H1 (cell line): ENCODE measurements around the gene SUB1. TPM values are rescaled to one million over a fixed set of nuclear protein-coding genes. Genes with fewer than 3 reads are reported as not detected.

Experiments used
- ASH2L ChIP-seq: fragments of 200-600, 300-600 bp; sonication (generic); IDR thresholded peaks from one replicate; pipeline ENCODE4 v1.7.1; 2017; ENCODE audit warnings: low read length
- CBX5 ChIP-seq: fragments of 300-800, 300-1000 bp; sonication (generic); IDR thresholded peaks from 2 replicates; pipeline ENCODE4 v1.7.1; 2016; ENCODE audit warnings: antibody characterized with exemption, low read length, low read depth
- RAD21 ChIP-seq, 2 experiments: IDR thresholded peaks in 1 of 2; conservative IDR thresholded peaks in 1 of 2; 2 replicates each; pipeline ENCODE4 v1.6.1; 2011; ENCODE audit warnings: low read depth in 2 of 2, low read length in 2 of 2, improper control_type of control experiment in 1 of 2, inconsistent platforms in 1 of 2, mild to moderate bottlenecking in 1 of 2, moderate library complexity in 1 of 2
- polyA plus RNA-seq, 7 experiments: library from polyadenylated mRNA; depleted of rRNA in 3 of 7; stranded (reverse) in 5 of 7; unstranded in 2 of 7; fragments of >200 nt in 5 of 7; fragments of 200-250 nt in 2 of 7; gene quantifications; 1 replicate in 5 of 7; 2 replicates in 1 of 7; 4 replicates in 1 of 7; pipeline versions ENCODE4 v1.2.1 to v1.2.3, GENCODE V29; 2011 to 2013; ENCODE audit warnings: missing spikeins in 2 of 7, mixed read lengths in 2 of 7
- total RNA-seq: library from RNA; stranded (reverse); fragmentation: NEBNext Ultra II Directional; extraction: Animal tissue kit (Norgen Biotek cat#: 25700); gene quantifications from 2 replicates; pipeline ENCODE4 v1.2.1, GENCODE V29; 2021

The SUB1 gene
- total and polyA plus RNA-seq, 2 of the 8 experiments (the other 6 are each of a cell fraction or from before 2014, with no cell fraction given): 83.9 to 325 TPM

- TF ChIP-seq CBX5 (no peak), ASH2L (no peak), RAD21 (IDR thresholded peaks at IDR 0.05 in 1 of 2, conservative IDR thresholded peaks at IDR 0.05 in 1 of 2; ENCODE audit: low read depth in 2 of 2, low read length in 2 of 2) (no peak)
Observed at GRCh38 chr5:32551194-32551593, 34.2 kb upstream of the SUB1 start (continued).
